ENCODE data around the gene RAB20.
A peak's percentile ranks its signal among the peaks of the same experiment; 100 is the strongest.
"Not testable (repeated sequence)": the region's sequence is repeated elsewhere in the genome, so short reads cannot be mapped to it uniquely, and the experiment has no call there.

RAB20 gene

GRCh38 chr13:110536006-110536693, 25.4 kb downstream of the RAB20 start:
- in situ Hi-C loops (cut with MboI; ENCODE audit: low pct_unique_long_range_greater_than_20kb, low sequenced_read_pairs): no loop called here
- peak; percentile 86 for DNase-seq

- DNase-seq: no peak
- in situ Hi-C loops (cut with MboI; ENCODE audit: low pct_unique_long_range_greater_than_20kb, low sequenced_read_pairs): no loop called here
These were observed 26.0 kb downstream of the RAB20 start for GRCh38 chr13:110535526-110535925.

- no peak for DNase-seq
- in situ Hi-C loops (cut with MboI; ENCODE audit: low pct_unique_long_range_greater_than_20kb, low sequenced_read_pairs): no loop called here
These were observed 27.5 kb downstream of the RAB20 start for GRCh38 chr13:110533771-110534670.

GRCh38 chr13:110532258-110532657, 29.3 kb downstream of the RAB20 start:
- in situ Hi-C loops (cut with MboI; ENCODE audit: low pct_unique_long_range_greater_than_20kb, low sequenced_read_pairs); DNase-seq: not testable (repeated sequence)

GRCh38 chr13:110531671-110532083, 29.8 kb downstream of the RAB20 start:
- in situ Hi-C loops (cut with MboI; ENCODE audit: low pct_unique_long_range_greater_than_20kb, low sequenced_read_pairs): no loop called here
- DNase-seq: no peak

- DNase-seq: no peak
- in situ Hi-C loops (cut with MboI; ENCODE audit: low pct_unique_long_range_greater_than_20kb, low sequenced_read_pairs): no loop called here
These were observed 30.4 kb downstream of the RAB20 start for GRCh38 chr13:110531100-110531499.

- DNase-seq: no peak
- in situ Hi-C loops (cut with MboI; ENCODE audit: low pct_unique_long_range_greater_than_20kb, low sequenced_read_pairs): no loop called here
These were observed 31.8 kb downstream of the RAB20 start for GRCh38 chr13:110529522-110530311.

GRCh38 chr13:110528911-110529310, 32.6 kb downstream of the RAB20 start:
- in situ Hi-C loops (cut with MboI; ENCODE audit: low pct_unique_long_range_greater_than_20kb, low sequenced_read_pairs): no loop called here
- DNase-seq: no peak

- in situ Hi-C loops (cut with MboI; ENCODE audit: low pct_unique_long_range_greater_than_20kb, low sequenced_read_pairs): no loop called here
- no peak for DNase-seq
These were observed 33.2 kb downstream of the RAB20 start for GRCh38 chr13:110528371-110528770.

- in situ Hi-C loops (cut with MboI; ENCODE audit: low pct_unique_long_range_greater_than_20kb, low sequenced_read_pairs): no loop called here
- no peak for DNase-seq
These were observed 35.9 kb downstream of the RAB20 start for GRCh38 chr13:110525328-110526319.

- peak; percentile 38 for DNase-seq
- in situ Hi-C loops (cut with MboI; ENCODE audit: low pct_unique_long_range_greater_than_20kb, low sequenced_read_pairs): no loop called here
These were observed 36.8 kb downstream of the RAB20 start for GRCh38 chr13:110524541-110525257.

- DNase-seq: no peak
- in situ Hi-C loops (cut with MboI; ENCODE audit: low pct_unique_long_range_greater_than_20kb, low sequenced_read_pairs): no loop called here
These were observed 37.5 kb downstream of the RAB20 start for GRCh38 chr13:110523838-110524540.

GRCh38 chr13:110523180-110523579, 38.3 kb downstream of the RAB20 start:
- in situ Hi-C loops (cut with MboI; ENCODE audit: low pct_unique_long_range_greater_than_20kb, low sequenced_read_pairs): no loop called here
- no peak for DNase-seq

GRCh38 chr13:110522721-110523120, 38.8 kb downstream of the RAB20 start:
- in situ Hi-C loops (cut with MboI; ENCODE audit: low pct_unique_long_range_greater_than_20kb, low sequenced_read_pairs): no loop called here
- no peak for DNase-seq

GRCh38 chr13:110521946-110522345, 39.6 kb downstream of the RAB20 start:
- DNase-seq: peak; percentile 43
- in situ Hi-C loops (cut with MboI; ENCODE audit: low pct_unique_long_range_greater_than_20kb, low sequenced_read_pairs): no loop called here

- in situ Hi-C loops (cut with MboI; ENCODE audit: low pct_unique_long_range_greater_than_20kb, low sequenced_read_pairs): no loop called here
- no peak for DNase-seq
These were observed 40.2 kb downstream of the RAB20 start for GRCh38 chr13:110521296-110521680.
